Measurements from ENCODE around the gene SDK2.

Gene SDK2

DNA sequence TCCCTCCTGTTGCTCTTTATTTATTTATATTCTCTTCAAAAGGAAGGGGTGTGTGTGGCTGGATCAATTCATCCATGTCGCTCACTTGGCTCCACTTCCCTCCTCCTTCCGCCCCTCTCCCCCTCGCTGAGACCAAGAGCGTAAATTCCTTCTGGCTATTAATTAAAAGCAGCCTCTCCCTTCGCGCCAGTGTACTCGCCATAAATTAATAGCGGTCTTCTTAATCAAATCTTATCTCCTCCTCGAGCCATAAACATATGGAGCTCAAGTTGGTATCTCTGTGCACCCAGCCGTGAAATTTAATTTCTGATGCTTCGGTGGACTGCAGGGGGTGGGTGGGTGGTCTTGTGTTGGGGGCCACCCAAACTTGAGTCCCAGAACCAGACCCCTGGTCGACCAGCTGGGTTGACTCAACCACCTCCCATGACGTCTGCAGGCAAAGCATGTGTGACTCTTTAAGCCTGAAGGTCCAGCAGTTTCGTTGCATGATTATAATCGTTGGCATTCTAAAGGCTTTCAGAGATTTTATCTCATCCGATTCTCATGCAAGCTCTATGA lies 57.9 kb downstream of the SDK2 start:
- no peak for DNase-seq (ENCODE audit: low read depth)

- DNase-seq (ENCODE audit: low read depth), result no peak
These were observed 58.7 kb downstream of the SDK2 start for GRCh38 chr17:73585583-73585982.

GRCh38 chr17:73584987-73585386 lies 59.3 kb downstream of the SDK2 start:
- DNase-seq (ENCODE audit: low read depth), result no peak

- DNase-seq (ENCODE audit: low read depth), result no peak
These were observed 60.2 kb downstream of the SDK2 start for GRCh38 chr17:73584049-73584448.

DNA sequence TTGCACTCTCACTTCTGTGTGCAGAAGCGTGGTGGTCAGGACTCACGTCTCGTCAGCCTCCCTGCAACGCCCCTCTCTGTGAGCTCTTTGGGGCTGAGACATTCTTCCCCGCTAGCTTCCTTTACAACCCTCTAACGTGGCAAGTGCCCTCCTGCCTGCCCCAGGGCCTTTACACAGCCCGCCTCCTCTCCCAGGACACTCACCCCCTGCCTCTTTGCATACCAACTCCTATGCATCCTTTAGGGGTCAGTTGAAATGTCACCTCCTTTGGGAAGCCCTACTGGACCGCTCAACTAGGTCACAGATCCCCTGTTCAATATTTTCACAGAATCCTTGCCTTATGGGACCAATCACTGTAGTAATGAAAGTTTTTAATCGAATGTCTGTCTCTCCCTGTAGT lies 61.4 kb downstream of the SDK2 start:
- DNase-seq (ENCODE audit: low read depth), result no peak

GRCh38 chr17:73582359-73582758 lies 61.9 kb downstream of the SDK2 start:
- DNase-seq (ENCODE audit: low read depth), result no peak

- no peak for DNase-seq (ENCODE audit: low read depth)
These were observed 62.9 kb downstream of the SDK2 start for GRCh38 chr17:73581379-73581778.

GRCh38 chr17:73580073-73580710 lies 64.1 kb downstream of the SDK2 start:
- no peak for DNase-seq (ENCODE audit: low read depth)

GRCh38 chr17:73576556-73577098 lies 67.6 kb downstream of the SDK2 start:
- no peak for DNase-seq (ENCODE audit: low read depth)

DNA sequence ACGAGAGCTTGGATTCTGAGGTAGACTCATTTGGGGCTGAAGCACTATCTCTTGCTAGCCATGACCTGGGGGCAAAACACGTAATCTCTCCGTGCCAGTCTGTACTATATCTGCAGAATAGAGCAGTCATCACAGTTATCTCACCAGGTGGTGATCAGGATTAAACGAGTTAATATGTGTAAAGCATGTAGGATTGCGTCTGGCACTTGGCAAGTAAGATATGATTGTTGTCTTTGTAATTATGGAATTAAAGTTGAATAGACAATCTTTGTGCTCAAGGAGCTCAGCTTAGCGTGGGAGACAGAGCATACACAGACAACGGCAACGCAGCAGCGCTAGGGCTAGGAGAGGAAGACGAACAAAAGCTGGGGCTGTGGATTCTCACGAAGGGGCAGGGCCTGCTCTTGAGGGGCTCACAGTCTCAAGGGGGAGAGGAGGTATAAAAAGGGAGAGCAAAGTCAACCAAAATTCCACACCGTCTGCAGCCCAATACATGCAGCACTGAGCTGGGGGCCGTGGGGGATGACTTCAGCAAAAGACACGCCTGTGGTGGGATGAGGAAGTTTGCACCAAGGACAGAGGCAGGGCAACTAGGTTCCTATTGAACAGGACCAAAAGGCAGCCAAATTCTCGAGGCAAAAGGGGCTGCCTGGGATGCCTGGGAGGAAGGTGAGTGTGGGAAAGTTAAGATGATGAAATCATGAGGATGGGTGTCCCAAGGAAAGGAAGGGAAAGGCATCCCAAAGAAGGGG lies 68.6 kb downstream of the SDK2 start:
- no peak for DNase-seq (ENCODE audit: low read depth)

DNA sequence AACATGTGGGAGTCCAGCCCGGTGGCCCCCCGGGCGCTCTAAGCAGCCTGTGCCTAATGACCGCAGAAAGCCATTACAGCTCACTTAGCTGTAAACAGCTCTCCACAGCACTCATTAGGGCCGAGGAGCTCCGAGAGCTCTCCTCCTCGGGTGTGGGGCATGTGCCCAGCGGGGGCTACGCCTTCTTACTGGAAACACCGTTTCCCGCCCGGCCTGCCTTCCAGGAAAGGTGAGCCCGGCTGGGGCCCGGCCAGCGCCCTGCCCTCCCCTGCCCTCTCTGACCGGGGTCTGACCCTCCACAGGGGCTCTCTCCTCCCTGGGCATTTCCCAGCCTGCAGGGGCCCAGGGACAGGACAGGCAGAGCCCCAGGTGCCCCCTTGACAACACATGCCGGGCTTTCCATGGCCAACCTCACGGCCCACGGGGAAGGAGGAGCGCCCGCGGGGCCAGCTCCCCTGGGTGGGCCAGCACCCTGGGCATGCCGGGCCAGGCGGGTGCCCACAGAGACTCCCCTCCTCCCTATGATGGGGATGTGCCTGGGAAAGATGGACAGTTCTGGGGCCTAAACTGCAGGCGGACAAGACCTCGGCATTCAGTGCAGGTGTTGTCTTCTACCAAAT lies 72.6 kb downstream of the SDK2 start:
- no peak for DNase-seq (ENCODE audit: low read depth)

GRCh38 chr17:73569762-73570319 lies 74.4 kb downstream of the SDK2 start:
- DNase-seq (ENCODE audit: low read depth), result no peak

DNA sequence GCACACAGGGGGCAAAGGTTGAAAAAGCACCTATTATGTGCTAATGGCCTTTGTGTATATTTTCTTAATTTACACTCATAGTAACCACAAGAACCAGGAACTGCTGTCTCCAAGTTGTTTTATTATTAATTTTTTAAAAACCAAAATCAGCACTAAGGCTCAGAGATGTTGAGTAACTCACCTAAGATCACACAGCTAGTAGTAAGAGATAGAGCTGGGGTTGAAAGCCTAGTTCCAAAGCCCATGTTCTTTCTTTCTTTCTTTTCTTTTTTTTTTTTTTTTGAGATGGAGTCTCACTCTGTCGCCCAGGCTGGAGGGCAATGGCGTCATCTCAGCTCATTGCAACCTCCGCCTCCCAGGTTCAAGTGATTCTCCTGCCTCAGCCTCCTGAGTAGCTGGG lies 75.3 kb downstream of the SDK2 start:
- DNase-seq (ENCODE audit: low read depth), result no peak

GRCh38 chr17:73566905-73567782 lies 77.1 kb downstream of the SDK2 start:
- DNase-seq (ENCODE audit: low read depth), result no peak

DNA sequence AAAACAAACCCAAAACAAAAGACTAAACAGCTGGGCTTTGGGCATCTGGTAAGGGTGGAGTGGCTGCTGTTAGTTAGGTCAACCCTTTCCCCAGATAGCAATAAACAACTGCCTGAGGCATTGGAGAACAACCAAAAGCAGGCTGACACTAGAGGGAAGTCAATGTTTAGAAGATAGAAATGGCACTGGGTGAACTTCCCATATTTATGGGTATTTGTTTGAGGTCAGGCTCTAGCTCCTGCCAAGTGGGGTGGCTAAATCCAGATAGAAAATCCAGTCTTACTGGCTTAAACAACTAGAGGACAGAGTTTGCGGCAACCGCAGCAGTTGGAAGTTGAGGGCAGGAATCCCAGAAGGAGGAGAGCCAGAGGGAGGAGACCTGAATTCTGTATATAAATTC lies 79.4 kb downstream of the SDK2 start:
- no peak for DNase-seq (ENCODE audit: low read depth)

GRCh38 chr17:73562896-73563295 lies 81.3 kb downstream of the SDK2 start:
- DNase-seq (ENCODE audit: low read depth), result no peak

DNA sequence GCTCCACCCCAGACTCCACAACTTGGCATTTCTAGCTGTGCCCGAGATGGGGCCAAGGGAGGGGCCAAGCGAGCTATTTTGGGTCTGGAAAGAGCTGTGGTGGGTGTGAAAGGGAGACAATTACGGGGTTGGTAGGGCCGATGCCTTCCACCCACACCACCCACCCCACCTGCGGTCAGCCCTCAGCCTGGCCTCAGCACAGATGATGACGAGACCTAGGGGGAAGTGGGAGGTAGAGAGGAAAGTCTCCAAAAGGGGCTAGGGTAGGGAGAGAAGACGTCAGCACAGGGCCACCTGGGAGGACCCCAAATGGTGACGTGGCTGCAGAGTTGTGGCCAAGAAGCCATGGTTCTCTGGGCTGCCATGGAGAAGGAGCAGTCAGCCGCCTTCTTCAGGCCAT lies 83.1 kb downstream of the SDK2 start:
- no peak for DNase-seq (ENCODE audit: low read depth)

DNA sequence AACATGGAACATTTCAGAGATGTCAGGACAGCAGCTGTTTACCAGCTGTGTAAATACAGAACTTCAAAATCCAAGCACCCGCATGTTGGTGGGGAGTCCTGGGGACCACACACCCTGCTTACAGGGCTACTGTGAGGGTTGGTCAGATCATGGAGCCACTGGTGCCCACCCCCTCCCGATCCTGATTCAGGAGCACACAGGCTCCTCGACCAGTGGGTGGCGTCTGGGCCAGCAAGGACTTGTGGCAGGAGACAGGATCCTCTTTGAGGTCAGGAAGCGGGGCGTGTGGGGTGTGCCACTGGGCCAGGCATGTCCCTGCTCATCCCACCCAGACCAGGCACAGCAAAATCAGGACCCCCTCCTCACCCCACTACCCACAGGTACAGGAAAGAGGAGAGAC lies 83.6 kb downstream of the SDK2 start:
- DNase-seq (ENCODE audit: low read depth), result no peak

- no peak for DNase-seq (ENCODE audit: low read depth)
These were observed 84.7 kb downstream of the SDK2 start for GRCh38 chr17:73559532-73559931.

DNA sequence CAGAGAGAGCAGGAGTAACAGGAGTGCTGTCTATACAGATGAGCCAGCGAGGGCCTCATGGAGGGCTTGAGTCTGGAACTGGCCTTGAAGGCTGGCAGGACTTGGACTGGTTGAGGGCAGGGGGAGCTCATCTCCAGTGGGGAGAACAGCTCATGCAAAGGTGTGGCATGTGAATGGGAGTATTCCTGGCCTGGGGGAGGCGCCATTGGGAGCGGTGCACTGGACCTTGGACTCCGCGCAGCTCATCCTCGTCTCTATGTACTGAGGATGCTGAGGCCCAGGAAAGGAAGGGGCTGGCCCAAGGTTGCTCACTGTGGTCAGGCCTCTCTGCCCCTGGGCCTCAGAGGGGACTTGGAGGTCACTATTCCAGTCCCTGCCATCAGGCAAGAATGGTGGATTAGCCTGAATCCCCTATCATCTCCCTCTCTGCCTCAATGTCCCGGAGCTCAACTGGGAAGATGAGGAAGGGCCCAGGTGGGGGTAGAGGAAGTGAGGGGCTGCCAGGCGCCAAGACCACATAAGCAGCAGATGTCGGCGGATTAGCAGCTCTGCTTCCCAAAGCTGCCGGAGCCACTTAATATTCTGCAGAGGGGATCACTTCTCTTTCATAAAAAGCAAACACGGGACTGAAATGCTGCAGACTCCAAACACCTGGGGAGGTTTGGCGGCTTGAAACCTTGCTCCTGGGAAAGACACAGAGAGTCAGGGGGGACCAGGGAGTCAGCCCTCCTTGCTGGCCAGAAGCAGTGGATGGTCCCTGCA lies 88.9 kb downstream of the SDK2 start:
- DNase-seq (ENCODE audit: low read depth), result no peak

DNA sequence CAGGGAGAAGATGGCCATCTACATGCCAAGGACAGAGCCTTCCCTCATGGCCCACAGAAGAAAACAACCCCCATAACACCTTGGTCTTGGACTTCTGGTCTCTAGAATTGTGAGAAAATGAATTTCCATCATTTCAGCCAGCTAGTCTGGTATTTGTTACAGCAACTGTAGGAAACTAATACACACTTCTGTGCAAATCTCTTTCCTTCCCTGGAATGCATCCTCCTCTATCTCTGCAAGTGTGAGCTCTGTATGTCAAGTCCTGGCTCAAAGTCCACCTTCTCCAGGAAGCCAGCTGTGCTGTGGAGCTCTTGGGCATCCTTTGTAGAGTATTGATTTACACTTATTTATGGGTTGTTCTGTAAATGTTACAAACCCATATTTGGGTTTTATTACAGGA lies 89.7 kb downstream of the SDK2 start:
- no peak for DNase-seq (ENCODE audit: low read depth)

Data from EH (cell line).